ENCODE results near the gene KCNK3. TPM values are rescaled to one million over a fixed set of nuclear protein-coding genes. Genes with fewer than 3 reads are reported as not detected.
"Not testable (repeated sequence)": the region's sequence is repeated elsewhere in the genome, so short reads cannot be mapped to it uniquely, and the experiment has no call there.

The KCNK3 gene
- polyA plus RNA-seq, 1 of the 3 experiments (the other 2 are of a cell fraction) = 0.16 TPM

DNA sequence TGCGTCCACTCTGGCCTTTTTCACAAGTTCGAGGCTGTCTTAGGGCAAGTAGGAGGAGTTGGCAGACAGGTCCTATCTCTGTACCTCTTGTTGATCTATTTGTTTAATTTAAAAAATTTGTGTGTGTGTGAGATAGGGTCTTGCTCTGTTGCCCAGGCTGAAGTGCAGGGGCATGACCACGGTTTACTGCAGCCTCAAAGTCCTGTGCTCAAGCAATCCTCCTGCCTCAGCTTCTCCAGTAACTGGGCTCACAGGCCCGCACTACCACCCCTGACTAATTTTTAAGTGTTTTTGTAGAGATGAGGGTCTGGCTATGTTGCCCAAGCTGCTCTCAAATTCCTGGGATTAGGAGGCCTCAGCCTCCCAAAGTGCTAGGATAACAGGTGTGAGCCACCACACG, 67.3 kb downstream of the KCNK3 start:
- Histone ChIP-seq H3K4me2 (no peak overlapping the region), H2AFZ (ENCODE audit: low read depth) (no peak overlapping the region), H3K9ac (no peak overlapping the region), H3K27me3 (ENCODE audit: insufficient read depth) (no peaks in the 10 kb centered on the region), H3K27ac (ENCODE audit: low read depth in 2 of 2, low read length in 1 of 2) (no peak overlapping the region), H3K36me3 (replicated peaks in 1 of 2; ENCODE audit: control insufficient read depth in 1 of 2, insufficient read depth in 2 of 2, low read length in 1 of 2) (no peaks in the 10 kb centered on the region), H3K9me2 (no peaks in the 10 kb centered on the region), H4K20me1 (ENCODE audit: insufficient read depth) (no peaks in the 10 kb centered on the region), H3K79me2 (ENCODE audit: insufficient read depth) (peaks cover 13% of the 10 kb centered on the region), H3K4me3 (ENCODE audit: low read depth in 2 of 2, low read length in 1 of 2) (no peak overlapping the region), H3F3A (replicated peaks; ENCODE audit: insufficient read depth) (peaks cover 6% of the 10 kb centered on the region), H3K4me1 (ENCODE audit: control insufficient read depth in 1 of 2, insufficient read depth in 2 of 2, low read depth in 1 of 2, low read length in 1 of 2) (peaks cover 11 to 15% of the 10 kb centered on the region in 2 experiments), H3K9me3 (no peaks in the 10 kb centered on the region)
- no peak for TF ChIP-seq JUND (IDR thresholded peaks at IDR 0.05)
- TF ChIP-seq, protein P1, sequence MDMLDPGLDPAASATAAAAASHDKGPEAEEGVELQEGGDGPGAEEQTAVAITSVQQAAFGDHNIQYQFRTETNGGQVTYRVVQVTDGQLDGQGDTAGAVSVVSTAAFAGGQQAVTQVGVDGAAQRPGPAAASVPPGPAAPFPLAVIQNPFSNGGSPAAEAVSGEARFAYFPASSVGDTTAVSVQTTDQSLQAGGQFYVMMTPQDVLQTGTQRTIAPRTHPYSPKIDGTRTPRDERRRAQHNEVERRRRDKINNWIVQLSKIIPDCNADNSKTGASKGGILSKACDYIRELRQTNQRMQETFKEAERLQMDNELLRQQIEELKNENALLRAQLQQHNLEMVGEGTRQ (IDR thresholded peaks at IDR 0.05; ENCODE audit: borderline replicate concordance, low read depth, low read length) = no peak
- TF ChIP-seq YY1 (IDR thresholded peaks at IDR 0.05; ENCODE audit: low read depth) = no peak
- TF ChIP-seq CHD2 (IDR thresholded peaks at IDR 0.05; ENCODE audit: low read length, partially characterized antibody) = no peak
- no peak for TF ChIP-seq RAD21 (IDR thresholded peaks at IDR 0.05; ENCODE audit: low read length)
- no peak for TF ChIP-seq TEAD4 (IDR thresholded peaks at IDR 0.05; ENCODE audit: borderline replicate concordance, insufficient read depth)
- no peak for TF ChIP-seq FOXJ3 (CRISPR knock-in tag; IDR thresholded peaks at IDR 0.05)
- no peak for TF ChIP-seq EP300 (IDR thresholded peaks at IDR 0.05; ENCODE audit: borderline replicate concordance in 1 of 2, low read depth in 1 of 2, low read length in 1 of 2)
- no peak for TF ChIP-seq MXI1 (IDR thresholded peaks at IDR 0.05; ENCODE audit: low read depth, low read length)
- TF ChIP-seq, protein P2, sequence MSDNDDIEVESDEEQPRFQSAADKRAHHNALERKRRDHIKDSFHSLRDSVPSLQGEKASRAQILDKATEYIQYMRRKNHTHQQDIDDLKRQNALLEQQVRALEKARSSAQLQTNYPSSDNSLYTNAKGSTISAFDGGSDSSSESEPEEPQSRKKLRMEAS (IDR thresholded peaks at IDR 0.05; ENCODE audit: low read depth) = no peak
- TF ChIP-seq, protein P3, sequence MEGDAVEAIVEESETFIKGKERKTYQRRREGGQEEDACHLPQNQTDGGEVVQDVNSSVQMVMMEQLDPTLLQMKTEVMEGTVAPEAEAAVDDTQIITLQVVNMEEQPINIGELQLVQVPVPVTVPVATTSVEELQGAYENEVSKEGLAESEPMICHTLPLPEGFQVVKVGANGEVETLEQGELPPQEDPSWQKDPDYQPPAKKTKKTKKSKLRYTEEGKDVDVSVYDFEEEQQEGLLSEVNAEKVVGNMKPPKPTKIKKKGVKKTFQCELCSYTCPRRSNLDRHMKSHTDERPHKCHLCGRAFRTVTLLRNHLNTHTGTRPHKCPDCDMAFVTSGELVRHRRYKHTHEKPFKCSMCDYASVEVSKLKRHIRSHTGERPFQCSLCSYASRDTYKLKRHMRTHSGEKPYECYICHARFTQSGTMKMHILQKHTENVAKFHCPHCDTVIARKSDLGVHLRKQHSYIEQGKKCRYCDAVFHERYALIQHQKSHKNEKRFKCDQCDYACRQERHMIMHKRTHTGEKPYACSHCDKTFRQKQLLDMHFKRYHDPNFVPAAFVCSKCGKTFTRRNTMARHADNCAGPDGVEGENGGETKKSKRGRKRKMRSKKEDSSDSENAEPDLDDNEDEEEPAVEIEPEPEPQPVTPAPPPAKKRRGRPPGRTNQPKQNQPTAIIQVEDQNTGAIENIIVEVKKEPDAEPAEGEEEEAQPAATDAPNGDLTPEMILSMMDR (IDR thresholded peaks at IDR 0.05) = no peak
- 86% methylated on average over 4 of the region's 5 CpGs for WGBS (ENCODE audit: low lambda C conversion rate)
- no peak for DNase-seq
- POLR2A ChIA-PET = no interaction called here
- CTCF ChIA-PET = interaction anchor here (1.2 to 2.2 kb wide), 3 partner anchors 13 to 154 kb away, joined by 3 to 11 read pairs (median 7); no protein-coding TSS in a partner anchor

DNA sequence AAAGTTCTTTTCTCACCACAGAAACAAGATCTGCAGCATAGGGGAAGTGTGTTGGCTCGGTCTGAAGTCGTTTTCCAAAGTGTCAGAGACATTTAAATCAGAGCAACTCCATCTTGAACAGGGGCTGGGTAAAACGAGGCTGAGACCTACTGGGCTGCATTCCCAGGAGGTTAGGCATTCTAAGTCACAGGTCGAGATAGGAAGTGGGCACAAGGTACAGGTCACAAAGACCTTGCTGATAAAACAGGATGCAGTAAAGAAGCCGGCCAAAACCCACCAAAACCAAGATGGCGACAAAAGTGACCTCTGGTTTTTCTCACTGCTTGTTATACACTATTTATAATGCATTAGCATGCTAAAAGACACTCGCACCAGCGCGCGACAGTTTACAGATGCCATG, 68.5 kb downstream of the KCNK3 start:
- H3K4me3 ChIP-seq (ENCODE audit: low read depth in 2 of 2, low read length in 1 of 2); H4K20me1 ChIP-seq (ENCODE audit: insufficient read depth); H3K27me3 ChIP-seq (ENCODE audit: insufficient read depth); H3K4me2 ChIP-seq; H3K9me2 ChIP-seq; H3K9ac ChIP-seq; H3F3A ChIP-seq (replicated peaks; ENCODE audit: insufficient read depth); DNase-seq; H2AFZ ChIP-seq (ENCODE audit: low read depth); H3K36me3 ChIP-seq (replicated peaks in 1 of 2; ENCODE audit: control insufficient read depth in 1 of 2, insufficient read depth in 2 of 2, low read length in 1 of 2); H3K27ac ChIP-seq (ENCODE audit: low read depth in 2 of 2, low read length in 1 of 2); H3K9me3 ChIP-seq: not testable (repeated sequence)
- Histone ChIP-seq H3K79me2 (ENCODE audit: insufficient read depth) (peaks cover 24% of the 10 kb centered on the region), H3K4me1 (ENCODE audit: control insufficient read depth in 1 of 2, insufficient read depth in 2 of 2, low read depth in 1 of 2, low read length in 1 of 2) (peaks cover 16 to 21% of the 10 kb centered on the region in 2 experiments)
- ChIA-PET POLR2A (interaction anchor here (0.6 kb wide), 1 partner anchor 415 kb away, joined by 3 read pairs; the partner anchor contains the start of gene SELENOI), CTCF (interaction anchor here (1.2 to 2.2 kb wide), 3 partner anchors 14 to 155 kb away, joined by 3 to 11 read pairs (median 7); no protein-coding TSS in a partner anchor)
- WGBS (ENCODE audit: low lambda C conversion rate) = 90% methylated on average over 10 of the region's 10 CpGs

Measured in SK-N-SH (cell line).